Fibroblast of peridontal ligament (primary cell): ENCODE data around the gene OARD1.

ENCODE experiments used
- DNase-seq: peaks from one replicate; pipeline ENCODE4 v3.0.0-alpha.2; 2010; ENCODE audit errors: extremely low read depth

The OARD1 gene

DNA sequence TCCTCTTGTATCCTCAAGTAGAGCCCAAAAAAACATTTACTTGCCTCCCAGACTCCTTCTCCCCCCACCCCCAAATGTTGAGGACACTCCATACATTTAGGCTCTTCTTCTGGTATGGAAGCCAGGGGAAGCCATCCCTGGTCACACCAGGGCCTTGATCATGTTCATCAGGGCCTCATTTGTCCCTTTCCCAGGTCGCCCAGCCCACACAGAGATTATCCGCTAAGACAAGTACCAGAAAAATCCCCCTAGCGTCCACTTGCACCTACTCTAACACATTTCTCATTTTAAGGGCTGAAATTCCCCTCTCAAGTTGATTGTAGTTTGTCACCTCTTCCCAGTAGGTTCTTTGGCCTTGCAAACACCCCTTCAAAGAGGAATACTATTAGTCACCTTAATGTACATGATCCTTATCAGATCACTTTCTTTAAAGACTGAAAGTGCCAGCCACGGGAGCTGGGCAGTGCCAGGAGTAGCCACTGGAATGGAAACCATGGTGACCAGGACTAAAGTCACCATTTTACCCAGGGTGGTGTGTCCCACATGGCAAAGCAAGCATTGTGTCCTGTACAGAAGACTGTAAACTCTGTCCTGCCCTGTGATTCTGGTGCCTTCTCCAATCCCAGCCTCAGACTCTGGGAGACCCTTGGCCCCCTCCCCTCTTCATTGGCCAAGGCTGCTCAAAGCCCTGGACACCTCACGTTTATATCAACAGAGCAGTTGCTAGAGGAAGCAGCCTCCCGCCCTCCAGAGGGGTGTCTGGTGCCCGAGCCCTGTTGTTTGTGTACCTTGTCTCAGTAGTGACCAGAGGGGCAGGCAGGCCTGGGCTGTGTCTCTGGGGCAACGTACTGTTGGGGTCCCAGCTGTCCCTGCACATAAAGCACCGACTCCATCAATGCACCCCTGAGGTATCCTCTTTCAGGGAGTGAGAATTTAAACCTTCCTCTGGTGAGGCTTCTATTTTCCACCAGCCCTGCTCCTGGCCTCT lies 24.1 kb downstream of the OARD1 start:
- DNase-seq = no peak

DNA sequence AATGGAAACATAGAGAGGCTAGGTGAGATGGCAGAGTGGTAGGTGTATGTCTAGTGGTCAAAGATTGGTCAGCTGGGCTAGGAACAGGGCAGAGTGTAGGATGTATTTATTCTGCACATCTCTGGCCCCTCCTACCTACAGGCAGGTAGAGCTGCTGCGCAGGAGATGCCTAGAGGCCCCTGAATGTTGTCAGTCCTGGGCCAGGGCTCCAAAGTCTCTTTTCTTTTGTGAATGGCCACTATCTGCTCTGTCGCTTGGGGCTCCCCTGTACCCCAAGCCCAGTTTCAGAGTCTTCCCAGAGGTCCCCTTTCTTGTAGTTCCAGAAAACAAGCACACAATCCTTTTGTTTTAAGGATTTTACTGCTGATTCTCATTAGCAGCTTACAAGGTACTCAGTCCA lies 24.9 kb downstream of the OARD1 start:
- no peak for DNase-seq

DNA sequence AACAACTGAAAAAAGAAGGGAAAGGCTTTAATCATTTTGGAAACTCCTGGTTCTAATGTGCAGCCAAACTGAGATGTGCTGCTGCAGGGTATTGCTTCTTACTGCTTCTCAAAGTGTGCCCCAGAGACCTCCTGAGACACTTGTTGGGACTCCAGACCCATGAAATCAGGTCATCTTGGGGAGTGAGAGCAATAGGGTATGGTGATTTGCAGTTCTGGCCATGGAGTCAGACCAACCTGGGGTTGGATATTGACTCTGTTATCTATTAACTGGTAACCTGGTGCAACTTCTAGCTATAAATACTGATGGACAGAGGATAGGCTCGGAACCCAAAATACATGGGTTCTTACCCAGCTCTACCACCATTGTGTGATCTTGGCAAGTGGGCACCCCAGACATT lies 26.1 kb downstream of the OARD1 start:
- DNase-seq = no peak

DNA sequence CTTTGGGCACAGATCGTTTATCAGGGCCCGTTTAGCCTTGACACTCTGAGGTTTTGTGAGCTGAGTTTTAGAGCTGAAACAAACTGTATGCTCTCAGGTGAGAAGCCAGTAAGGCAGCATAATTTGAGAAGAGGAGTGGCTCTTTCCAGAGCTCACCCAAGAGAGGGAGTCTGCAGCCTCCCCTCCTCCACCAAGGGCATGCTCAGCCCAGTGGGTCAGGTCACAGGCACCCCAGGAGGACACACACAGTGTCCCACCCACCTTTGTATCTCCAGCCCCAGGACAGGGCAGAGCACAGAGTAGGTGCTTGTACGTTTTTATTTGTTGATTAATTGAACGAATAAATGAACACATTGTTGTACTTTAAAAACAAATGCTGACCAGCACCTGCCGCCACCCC lies 26.5 kb downstream of the OARD1 start:
- no peak for DNase-seq

DNA sequence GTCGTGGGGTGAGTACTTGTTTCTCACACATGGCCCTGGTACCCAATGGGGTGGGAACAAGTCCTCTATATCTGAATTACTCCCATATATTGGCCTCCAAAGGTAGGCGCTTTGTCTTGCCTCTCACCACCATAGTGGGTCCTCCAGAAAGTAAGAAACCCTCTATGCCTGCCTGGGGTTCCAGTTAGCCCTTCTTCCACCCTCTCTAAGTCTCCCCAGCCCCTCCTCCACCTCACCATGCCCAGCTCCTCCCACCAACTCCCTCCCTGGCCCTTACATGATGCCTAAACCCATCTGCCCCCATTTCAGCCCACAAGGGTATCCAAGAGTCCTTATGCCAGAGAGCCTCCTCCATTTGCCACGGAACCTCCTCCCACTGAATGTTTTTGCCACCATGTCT lies 29.0 kb downstream of the OARD1 start:
- DNase-seq = no peak

DNA sequence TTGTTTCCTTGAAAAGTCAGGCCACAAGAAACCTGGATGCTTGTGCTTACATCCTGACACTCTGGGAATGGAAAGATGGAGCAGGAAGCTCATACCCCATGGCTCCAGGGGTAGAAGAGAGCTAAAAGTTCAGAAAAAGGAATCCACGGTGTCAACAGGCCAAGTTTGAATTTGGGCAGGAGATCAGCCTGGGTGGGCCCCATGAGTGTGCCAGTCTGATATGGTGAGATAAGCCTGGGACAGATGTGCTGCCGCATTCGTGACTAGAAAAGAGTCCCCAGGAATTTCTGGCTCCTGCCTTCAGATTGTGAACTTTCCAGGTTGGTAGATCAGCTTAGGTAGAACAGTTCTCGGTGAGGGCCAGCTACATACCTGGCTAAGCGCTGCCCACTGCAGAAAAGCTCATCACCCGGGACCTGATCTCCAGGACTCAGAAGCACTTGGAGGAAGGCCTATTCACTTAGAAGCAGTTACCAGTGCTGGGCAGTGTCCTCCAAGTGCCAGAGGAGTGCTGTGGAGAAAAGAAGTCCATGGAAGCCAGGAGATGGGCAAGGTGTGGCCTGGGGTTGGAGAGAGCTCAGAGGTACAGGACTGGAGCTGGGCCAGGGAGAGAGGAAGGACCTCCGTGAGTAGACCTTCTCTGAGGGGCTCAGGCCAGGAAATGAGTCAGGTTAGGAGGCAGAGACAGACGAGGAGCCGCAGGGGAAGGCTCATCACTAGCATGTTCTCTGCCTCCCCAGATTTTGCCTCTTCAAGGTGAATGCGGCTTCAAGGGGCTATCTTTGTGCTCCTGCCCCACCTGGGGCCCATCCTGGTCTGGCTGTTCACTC lies 29.7 kb downstream of the OARD1 start, which contains the start of gene TSPO2:
TSS of gene TSPO2 (plus strand) at position 242 of the 830 bp plus-strand sequence. CDS start at position 761, 519 bp downstream.
- no peak for DNase-seq

DNA sequence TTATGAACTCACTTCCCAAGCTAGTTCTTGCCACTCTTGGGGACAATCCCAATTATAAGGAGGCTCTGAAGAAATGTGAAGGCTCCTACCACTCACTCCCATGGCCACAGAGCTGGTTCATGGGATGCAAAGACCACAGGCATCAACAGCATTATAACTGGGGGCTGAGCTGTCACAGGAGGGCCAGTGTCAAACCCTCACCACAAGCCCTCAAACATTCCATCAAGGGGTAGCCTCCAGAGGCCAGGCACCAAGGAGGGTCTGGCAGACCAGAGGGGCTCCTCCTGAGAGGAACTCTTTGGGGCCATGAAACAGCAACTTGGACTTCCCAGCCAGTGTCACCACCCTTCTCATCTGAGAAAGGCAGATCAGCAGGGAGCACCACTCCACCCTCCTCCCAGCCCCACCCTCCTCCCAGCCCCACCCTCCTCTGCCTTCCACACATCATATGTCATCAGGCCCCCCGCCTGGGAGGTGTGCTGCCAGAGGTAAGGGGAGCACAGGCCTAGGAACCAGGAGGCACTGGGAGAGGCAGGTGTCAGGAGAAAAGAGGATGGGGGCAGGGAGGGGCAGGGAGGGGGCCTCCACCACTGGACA lies 31.1 kb downstream of the OARD1 start:
- no peak for DNase-seq

DNA sequence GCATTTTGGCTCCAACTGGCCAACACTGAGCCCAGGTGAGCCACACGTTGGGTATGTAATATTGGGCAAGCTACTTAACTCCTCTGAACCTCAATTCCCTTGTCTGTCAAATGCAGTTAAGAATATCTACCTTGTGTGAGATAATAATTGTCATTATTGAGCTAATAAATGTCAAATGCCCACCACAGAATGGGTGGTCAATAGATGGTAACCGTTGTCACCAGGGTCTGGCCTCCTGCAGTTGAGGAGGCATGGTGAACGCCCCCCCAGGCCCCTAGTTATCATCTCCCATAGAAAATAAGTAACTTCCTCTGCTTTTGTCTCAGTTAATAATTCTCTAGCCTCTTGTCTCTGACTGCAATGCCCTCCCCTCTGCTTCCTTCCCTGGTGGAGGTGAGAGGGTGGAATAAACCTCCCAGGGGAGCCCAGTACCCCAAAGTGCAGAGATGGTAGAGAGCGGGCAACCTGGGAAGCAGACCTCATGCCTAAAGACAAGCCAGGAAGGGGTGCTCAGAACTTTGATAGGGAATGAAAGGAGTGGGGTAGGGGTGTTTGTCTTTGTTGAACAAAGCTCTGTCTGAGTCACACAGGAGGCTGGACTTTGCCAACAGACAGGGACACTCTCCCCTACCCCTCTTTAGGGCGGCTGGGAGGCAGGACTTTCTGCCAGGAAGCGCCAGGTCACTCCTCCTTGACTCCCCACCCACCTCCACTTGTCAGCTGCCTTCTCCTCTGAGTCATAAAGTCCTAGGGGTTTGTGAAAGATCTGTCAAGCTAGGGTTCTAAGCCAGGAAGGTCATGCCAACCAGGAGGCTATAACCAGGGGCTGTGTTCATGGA lies 31.8 kb downstream of the OARD1 start:
- DNase-seq = no peak

DNA sequence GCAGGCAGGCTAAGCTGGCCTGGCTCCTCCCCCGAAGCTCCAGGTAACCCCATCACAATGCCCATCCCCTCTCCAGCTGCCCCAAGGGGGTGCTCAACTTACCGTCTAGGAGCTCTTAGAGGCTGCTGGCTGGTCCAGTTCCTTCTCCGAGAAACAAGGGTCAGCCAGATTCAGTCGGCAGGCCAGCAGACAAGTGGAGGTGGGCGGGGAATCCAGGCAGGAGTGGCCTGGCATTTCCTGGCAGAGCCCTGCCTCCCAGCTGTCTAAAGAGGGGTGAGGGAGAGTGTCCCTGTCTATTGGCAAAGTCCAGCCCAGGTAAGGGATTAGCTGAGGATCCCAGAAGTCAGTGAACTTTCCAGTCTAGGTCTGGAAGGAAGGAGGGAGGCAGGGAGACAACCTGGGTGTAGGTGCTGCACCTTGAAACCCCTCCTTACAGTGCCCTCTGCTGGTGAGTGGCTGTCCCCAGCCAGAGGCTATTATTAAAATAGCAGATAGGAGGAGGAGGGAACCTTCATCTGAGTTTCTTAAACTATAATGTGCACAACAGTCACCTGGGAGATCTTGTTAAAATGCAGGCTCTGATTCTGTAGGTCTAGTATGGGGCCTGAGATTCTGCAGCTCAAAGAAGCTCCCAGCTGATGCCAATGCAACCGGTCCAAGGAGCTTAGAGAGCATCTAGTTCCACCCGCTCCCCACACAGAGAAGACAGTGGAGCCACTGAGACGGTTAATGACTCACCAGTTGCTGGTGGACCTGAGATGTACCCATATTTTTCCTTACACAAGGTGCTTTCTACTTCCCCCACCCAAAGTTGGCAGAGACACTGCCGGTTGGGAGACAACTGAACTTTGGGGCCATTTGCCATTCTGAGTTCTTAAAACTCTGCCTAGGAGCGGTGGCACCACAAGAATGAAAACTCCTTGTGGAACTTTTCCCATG lies 32.8 kb downstream of the OARD1 start, which contains the start of gene UNC5CL:
TSS of gene UNC5CL (minus strand) at position 162 of the 939 bp plus-strand sequence. CDS start 4,147 bp downstream, outside the sequence.
- no peak for DNase-seq

DNA sequence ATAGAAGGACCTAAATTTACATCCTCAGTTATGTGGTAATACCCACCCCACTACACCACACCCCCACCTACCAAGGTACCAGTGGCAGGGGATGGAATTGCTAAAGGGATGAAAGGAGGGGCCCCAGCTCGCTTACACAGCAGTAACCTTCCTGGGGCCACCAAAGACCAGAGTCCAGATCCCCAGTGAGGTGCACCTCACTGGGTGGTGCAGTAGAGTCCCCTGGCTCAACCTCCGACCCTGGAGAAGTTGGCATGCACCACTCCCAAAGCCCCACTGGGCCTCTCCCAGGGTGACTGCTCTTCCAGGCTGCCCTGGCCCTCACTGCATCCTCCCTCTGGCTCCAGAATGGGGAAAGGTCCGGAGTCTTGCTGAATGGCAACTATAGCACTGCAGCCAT lies 34.0 kb downstream of the OARD1 start:
- no peak for DNase-seq

DNA sequence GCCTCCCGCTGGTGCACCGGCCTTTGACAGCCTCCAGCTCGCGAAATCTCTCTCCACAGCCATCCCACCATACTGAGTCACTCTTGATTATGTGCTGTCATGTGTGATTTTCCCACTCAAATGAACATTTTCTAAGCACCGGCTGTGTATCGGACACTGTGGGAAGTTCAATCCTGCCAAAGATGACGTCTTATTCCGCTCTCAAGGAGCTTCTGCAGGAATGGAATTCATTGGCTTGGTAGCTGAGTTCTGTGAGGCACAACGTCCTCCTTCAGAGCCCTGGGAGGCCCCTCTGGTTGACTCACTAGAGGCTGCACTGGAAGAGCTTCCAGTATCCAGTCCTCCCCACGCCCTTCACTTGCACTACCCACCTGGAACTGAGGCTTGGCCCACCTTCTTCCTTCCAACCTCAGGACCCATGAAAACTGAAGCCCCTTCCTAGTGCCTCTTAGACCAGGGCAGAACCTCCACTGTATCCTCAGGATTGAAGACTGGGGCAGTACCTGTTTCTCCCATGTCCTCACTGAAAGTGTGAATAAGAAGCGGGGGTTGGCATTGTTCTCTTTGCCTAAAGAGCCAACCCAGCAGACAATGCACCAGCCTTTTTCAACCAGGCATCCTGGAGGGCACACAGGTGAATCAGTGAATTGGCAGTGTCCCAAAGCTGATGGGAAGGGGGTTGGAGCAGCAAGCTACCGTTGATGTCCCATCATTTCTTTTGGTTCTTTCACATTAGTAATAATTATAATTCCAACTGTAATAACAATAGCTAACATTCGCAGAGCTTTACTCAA lies 34.9 kb downstream of the OARD1 start:
- no peak for DNase-seq

DNA sequence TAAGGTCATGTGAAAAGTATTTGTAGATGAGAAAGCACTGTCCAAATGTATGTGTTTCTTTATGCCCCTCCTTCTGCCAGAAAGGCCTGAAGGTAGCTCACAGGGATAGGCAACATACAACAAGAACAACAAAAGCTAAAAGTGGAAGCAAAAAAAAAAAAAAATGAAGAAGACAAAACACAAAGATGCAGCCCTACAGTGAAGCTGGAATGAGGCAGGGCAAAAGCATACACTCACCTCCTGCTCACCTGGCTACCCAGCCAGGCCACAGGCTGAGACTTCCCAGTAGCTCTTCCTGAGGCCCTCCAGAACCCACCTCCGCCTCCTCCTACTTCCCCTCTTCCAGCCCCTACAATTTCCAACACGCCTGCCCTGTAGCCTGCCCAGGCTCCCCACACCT lies 35.6 kb downstream of the OARD1 start:
- DNase-seq = no peak

DNA sequence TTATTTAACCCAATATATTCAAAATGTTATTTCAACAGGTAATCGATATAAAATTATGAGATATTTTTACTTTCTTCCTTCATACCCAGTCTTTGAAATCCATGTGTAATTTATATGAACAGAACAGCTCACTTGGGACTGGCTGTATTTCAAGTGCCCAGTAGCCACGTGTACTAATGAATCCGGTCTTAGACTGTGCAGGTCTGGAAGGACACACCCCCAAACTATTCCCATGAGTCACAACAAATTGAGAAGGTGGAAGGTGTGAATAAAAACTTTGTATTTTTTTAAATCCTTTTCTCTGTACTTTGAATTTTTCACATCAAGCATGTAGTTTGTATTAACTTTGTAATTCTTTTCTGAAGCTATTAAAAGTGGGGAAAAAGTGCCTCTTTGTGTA lies 36.0 kb downstream of the OARD1 start:
- DNase-seq = no peak

DNA sequence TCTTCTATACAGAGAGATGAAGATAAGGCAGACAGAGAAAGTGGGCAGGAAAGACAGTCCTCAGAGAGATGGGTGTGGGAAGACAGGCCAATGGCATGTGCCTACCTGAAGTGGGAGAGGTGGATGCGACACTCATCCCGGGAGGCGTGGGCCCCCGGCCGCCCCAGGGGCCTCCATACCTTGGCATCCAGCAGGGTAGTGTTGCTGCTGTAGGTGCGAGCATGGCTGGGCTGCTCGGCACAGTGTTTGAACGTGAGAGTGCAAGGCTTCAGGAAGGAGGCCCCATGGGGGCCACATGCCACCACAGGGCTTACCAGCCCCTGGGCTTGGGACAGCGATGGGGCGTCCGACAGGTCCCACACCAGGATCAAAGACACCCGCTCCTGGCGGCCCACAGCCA lies 38.4 kb downstream of the OARD1 start:
- no peak for DNase-seq

DNA sequence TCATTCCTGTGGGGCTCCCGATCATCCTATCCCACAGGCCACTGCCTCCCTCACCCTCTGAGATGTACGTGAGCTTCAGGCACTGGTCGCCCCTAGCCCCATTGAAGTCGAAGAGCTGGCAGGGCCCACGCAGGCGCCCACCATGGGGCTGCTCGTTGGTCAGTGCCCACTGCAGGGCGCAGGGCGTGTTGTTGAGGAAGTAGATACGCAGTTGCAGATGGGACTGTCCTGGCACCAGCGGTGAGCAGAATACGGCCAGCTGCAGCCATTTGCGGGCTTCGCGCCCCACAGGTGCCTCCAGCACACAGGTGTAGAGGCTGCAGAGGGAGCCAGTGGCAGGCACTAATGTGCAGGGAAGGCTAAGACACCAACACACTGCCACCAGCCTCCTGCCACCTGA lies 39.3 kb downstream of the OARD1 start:
- no peak for DNase-seq

DNA sequence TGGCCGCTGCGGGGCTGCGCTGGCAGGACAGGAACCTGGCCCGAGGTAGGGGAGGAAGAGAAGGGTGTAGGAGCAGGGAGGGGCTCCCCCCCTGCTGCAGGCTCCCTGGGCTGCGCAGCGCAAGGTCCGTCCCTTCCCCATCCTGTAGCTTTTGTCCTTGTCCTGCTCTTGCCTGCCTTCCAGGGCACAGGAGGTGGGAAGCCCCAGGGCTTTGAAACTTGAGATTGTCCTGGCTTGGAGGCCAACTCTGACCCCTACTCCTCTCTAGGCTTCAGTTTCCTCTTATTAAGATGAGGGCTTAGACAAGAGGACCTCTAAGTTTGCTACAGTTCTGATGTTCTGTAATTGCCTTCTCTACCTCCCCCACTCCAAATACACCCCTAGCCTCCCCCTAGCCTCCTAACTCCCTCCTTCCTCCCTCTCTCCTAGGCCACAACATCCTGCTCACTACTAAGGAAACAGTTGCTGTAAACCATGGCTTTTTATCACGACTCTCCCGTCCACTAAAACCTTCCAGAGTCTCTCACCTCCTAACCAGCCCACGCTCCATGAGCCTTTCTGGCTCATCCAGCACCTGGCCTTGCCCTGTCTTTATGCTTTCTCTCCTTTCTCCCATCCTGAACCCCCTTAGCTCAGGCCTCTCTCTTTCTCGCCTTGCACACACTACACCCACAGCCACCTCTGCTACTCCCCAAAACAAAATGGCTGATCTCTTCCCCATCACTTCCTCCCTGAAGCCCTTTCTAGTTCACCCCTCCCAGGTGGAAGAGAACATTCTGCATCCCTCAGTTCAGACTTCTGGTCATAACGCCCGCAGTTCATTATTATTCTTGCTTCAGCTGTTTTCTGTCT lies 43.4 kb downstream of the OARD1 start:
- DNase-seq = peak; percentile 6

DNA sequence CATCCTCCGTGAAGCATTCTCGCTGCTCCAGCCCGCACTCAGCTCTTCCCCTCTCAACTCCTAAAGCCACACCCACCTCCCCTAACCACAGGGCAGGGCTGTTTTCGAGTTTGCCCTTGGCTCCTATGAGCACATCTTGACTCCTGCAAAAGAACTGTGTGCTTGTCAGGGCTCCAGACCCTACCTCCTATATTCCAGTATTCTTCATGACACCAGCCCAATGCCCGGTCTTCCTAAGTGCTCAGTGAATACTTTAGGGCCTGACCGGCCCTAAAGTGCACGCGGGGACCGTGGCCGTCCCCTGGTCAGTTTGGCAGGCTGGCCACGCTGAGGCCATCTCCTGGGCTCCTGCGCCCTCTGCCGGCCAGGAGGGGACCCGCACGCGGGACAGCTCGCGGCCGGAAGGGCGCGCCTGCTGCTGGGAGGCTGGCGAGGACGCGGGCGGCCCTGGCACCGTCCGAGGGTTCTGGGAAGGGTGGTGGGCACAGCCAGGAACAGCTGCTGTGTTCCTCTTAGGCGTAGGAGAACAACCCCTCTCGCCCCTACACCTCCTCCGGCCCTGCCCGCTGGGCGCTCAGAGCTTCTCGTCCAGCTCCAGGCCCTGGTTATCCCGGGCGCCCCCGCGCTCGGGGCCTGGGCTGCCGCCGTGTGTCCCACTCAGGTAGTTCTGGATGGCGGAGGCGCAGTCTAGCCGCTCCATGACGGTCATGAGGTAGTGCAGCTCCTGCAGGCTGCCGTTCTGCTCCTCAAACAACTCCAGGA lies 44.2 kb downstream of the OARD1 start:
- DNase-seq = peak; percentile 69

DNA sequence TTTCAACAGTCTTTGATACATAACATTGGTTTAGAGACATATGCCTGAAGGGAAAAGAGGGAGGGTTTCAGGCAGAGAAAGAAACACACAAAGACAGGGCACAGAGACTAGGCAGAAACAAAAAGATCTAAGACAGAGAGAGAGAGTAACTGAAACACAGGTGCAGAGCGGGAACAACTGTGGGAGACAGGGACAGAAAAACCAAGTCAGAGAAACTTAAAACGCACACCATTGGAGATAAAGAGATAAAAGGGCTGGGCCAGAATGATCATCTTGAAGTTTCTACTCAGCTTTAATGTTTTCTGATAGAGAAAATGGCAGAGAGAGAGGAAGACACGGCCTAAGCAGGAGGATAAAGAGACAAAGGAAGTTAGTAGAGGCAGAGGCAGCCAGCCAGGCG lies 44.9 kb downstream of the OARD1 start:
- DNase-seq = no peak
